SU-DHL-6 (cell line): ENCODE data around the gene LECT2.

Source experiments
- H2AFZ ChIP-seq: fragments of 200-600 bp; sonication (generic); 2 replicates; pipeline ENCODE4 v1.6.1; 2014; ENCODE audit warnings: low read depth, mild to moderate bottlenecking, moderate library complexity, mixed read lengths, antibody characterized with exemption, low read length; ENCODE audit not compliant: severe bottlenecking
- H3F3A ChIP-seq: fragments of 200-600 bp; shearing (Covaris generic); 2 replicates; pipeline ENCODE4 v1.6.0; 2016; ENCODE audit warnings: antibody characterized with exemption, mild to moderate bottlenecking; ENCODE audit not compliant: insufficient read depth
- H3K27ac ChIP-seq: fragments of 200-600 bp; sonication (generic); 2 replicates; pipeline ENCODE4 v1.5.1; 2016; ENCODE audit warnings: low read depth, mild to moderate bottlenecking, low read length, moderate library complexity, mixed read lengths
- H3K27me3 ChIP-seq: fragments of 200-600 bp; sonication (generic), shearing (Covaris generic); 2 replicates; pipeline ENCODE4 v1.6.0; 2014; ENCODE audit warnings: mild to moderate bottlenecking, low read length
- H3K36me3 ChIP-seq: fragments of 200-600 bp; sonication (generic); 2 replicates; pipeline ENCODE4 v1.6.1; 2014; ENCODE audit warnings: mild to moderate bottlenecking, low read length, mixed read lengths
- H3K4me2 ChIP-seq: fragments of 300-600, 200-600 bp; shearing (Covaris generic), sonication (generic); 2 replicates; pipeline ENCODE4 v1.6.0; 2014; ENCODE audit warnings: low read length, low read depth, mild to moderate bottlenecking; ENCODE audit not compliant: poor library complexity, severe bottlenecking
- H3K4me3 ChIP-seq: fragments of 200-600 bp; sonication (generic); 2 replicates; pipeline ENCODE4 v1.5.1; 2014; ENCODE audit warnings: antibody characterized with exemption, low read length, mild to moderate bottlenecking, mixed read lengths; ENCODE audit not compliant: insufficient read depth, poor library complexity, severe bottlenecking
- H3K79me2 ChIP-seq: fragments of 200-600 bp; sonication (generic); 2 replicates; pipeline ENCODE4 v1.6.1; 2014; ENCODE audit warnings: mild to moderate bottlenecking, low read length, moderate library complexity; ENCODE audit not compliant: insufficient read depth
- H3K9ac ChIP-seq: fragments of 200-600 bp; sonication (generic); 2 replicates; pipeline ENCODE4 v1.7.0; 2014; ENCODE audit warnings: mild to moderate bottlenecking, low read length
- H3K9me2 ChIP-seq: fragments of 200-600 bp; sonication (generic); replicated peaks from 2 replicates; pipeline ENCODE4 v1.6.1; 2014; ENCODE audit warnings: low read length; ENCODE audit not compliant: insufficient read depth
- H3K9me3 ChIP-seq: fragments of 200-600 bp; sonication (generic); 2 replicates; pipeline ENCODE4 v1.6.1; 2014; ENCODE audit warnings: low read length, mixed read lengths; ENCODE audit not compliant: insufficient read depth
- H4K20me1 ChIP-seq: fragments of 200-600 bp; sonication (generic); 2 replicates; pipeline ENCODE4 v1.6.1; 2014; ENCODE audit warnings: low read depth, mild to moderate bottlenecking, antibody characterized with exemption, low read length, moderate library complexity, mixed read lengths
- EZH2phosphoT487 ChIP-seq: fragments of 200-600 bp; sonication (generic), shearing (Covaris generic); conservative IDR thresholded peaks from 2 replicates; pipeline ENCODE4 v1.6.1; 2018; ENCODE audit warnings: mild to moderate bottlenecking, antibody characterized with exemption, low read length, moderate library complexity, mixed read lengths
- TF ChIP-seq, protein P1 (sequence below): fragments of 200-600 bp; sonication (generic); IDR thresholded peaks from one replicate; pipeline ENCODE4 v1.5.1; 2017; ENCODE audit warnings: antibody characterized with exemption, mild to moderate bottlenecking, low read length, moderate library complexity; ENCODE audit not compliant: insufficient read depth, poor library complexity, severe bottlenecking

LECT2 gene

DNA sequence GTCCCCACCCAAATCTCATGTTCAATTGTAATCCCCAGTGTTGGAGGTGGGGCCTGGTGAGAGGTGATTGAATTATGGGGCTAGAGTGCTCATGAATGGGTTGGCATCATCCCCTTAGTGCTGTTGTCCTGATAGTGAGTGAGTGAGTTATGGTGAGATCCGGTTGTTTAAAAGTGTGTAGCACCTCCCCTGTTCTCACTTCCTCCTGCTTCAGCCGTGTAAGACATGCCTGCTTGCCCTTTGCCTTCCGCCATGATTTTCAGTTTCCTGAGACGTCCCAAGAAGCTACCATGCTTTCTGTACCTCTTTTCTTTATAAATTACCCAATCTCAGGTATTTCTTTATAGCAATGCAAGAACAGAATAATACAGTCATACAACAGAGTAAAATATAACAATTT lies 742 bp upstream of the LECT2 start:
- TF ChIP-seq, protein P1, sequence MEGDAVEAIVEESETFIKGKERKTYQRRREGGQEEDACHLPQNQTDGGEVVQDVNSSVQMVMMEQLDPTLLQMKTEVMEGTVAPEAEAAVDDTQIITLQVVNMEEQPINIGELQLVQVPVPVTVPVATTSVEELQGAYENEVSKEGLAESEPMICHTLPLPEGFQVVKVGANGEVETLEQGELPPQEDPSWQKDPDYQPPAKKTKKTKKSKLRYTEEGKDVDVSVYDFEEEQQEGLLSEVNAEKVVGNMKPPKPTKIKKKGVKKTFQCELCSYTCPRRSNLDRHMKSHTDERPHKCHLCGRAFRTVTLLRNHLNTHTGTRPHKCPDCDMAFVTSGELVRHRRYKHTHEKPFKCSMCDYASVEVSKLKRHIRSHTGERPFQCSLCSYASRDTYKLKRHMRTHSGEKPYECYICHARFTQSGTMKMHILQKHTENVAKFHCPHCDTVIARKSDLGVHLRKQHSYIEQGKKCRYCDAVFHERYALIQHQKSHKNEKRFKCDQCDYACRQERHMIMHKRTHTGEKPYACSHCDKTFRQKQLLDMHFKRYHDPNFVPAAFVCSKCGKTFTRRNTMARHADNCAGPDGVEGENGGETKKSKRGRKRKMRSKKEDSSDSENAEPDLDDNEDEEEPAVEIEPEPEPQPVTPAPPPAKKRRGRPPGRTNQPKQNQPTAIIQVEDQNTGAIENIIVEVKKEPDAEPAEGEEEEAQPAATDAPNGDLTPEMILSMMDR = no peak
- no peak for TF ChIP-seq EZH2phosphoT487
- no peak overlapping the region for H3K4me2 ChIP-seq
- H3K9me2 ChIP-seq = no peaks in the 10 kb centered on the region
- no peaks in the 10 kb centered on the region for H3F3A ChIP-seq
- H4K20me1 ChIP-seq = no peaks in the 10 kb centered on the region
- no peak overlapping the region for H3K9ac ChIP-seq
- no peak overlapping the region for H3K4me3 ChIP-seq
- no peaks in the 10 kb centered on the region for H3K79me2 ChIP-seq
- H2AFZ ChIP-seq = no peak overlapping the region
- H3K36me3 ChIP-seq = no peaks in the 10 kb centered on the region
- H3K9me3 ChIP-seq = no peaks in the 10 kb centered on the region
- H3K27me3 ChIP-seq = no peaks in the 10 kb centered on the region
- no peak overlapping the region for H3K27ac ChIP-seq

DNA sequence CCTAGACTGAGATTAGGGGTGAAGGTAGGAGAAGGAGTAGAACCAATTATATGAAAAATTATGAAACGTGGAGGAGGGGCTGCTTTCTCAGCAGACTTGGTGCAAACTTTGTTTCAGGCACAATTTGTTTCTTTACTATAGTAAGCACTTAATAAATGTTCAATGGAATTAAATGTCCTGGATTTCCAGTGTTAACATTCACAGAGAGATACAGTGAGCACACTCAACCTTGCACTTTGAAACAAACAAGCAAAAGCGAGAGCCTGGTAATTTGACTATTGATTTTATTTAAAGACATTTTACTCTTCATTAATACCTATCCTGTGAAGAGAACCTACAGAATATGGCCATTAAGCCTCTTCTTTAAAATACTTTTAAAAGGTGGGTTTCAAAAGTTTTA lies 933 bp downstream of the LECT2 start:
- H4K20me1 ChIP-seq = no peaks in the 10 kb centered on the region
- no peak overlapping the region for H3K27ac ChIP-seq
- no peak overlapping the region for H3K4me2 ChIP-seq
- no peaks in the 10 kb centered on the region for H3K36me3 ChIP-seq
- no peaks in the 10 kb centered on the region for H3K9me2 ChIP-seq
- H3K9ac ChIP-seq = no peak overlapping the region
- no peaks in the 10 kb centered on the region for H3K79me2 ChIP-seq
- H2AFZ ChIP-seq = no peak overlapping the region
- H3K27me3 ChIP-seq = no peaks in the 10 kb centered on the region
- no peaks in the 10 kb centered on the region for H3K9me3 ChIP-seq
- TF ChIP-seq, protein P1 = no peak
- no peak for TF ChIP-seq EZH2phosphoT487
- H3K4me3 ChIP-seq = no peak overlapping the region
- no peaks in the 10 kb centered on the region for H3F3A ChIP-seq

DNA sequence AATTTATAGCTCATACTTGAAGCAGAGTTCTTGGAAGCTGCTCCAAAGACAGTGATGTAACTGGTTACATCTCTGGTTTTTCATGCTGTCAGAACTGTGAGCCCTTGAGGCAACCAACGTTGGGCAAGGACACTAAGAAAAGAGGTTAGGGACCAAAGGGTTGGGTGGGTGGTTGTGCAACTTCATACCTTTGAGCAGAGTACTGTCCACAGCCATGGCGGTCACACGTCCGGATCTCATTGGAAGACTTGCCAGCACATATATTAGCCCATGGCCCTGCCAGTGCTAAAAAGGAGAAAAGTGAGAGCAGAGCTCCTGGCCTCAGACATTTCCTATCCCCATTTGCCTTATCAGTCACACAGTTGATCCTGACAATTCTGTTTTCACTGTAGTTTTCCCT lies 2.1 kb downstream of the LECT2 start:
- Histone ChIP-seq H3K9me3 (no peaks in the 10 kb centered on the region), H2AFZ (no peak overlapping the region), H3K36me3 (no peaks in the 10 kb centered on the region), H3K4me2 (no peak overlapping the region), H3K27me3 (no peaks in the 10 kb centered on the region), H3K27ac (no peak overlapping the region), H3K9me2 (no peaks in the 10 kb centered on the region), H3K4me3 (no peak overlapping the region), H3K79me2 (no peaks in the 10 kb centered on the region), H3K9ac (no peak overlapping the region), H4K20me1 (no peaks in the 10 kb centered on the region), H3F3A (no peaks in the 10 kb centered on the region)
- TF ChIP-seq, protein P1 = no peak
- TF ChIP-seq EZH2phosphoT487 = no peak

DNA sequence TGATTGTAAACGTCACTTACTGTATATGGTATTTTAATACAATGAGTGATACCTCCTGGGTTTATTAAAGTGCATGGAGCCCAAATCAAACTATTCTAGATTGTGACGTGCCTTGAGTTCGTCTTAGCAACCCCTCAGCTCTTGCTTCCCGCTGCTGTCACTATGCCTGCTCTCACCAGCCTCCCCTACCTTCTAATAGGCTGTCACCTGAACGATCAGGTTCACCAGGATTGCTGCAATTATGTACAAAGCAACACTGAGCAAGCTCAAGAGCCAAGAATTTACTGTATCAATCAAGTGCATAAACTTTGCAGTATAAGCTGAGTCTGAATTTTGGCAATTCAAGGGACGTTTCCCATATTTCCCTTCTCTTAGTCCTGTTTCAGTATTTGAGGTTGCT lies 3.0 kb downstream of the LECT2 start:
- Histone ChIP-seq H3K9me3 (no peaks in the 10 kb centered on the region), H3K4me2 (no peak overlapping the region), H3K9me2 (no peaks in the 10 kb centered on the region), H3K4me3 (no peak overlapping the region), H2AFZ (no peak overlapping the region), H3K27ac (no peak overlapping the region), H3K27me3 (no peaks in the 10 kb centered on the region), H3K79me2 (no peaks in the 10 kb centered on the region), H3K36me3 (no peaks in the 10 kb centered on the region), H4K20me1 (no peaks in the 10 kb centered on the region), H3K9ac (no peak overlapping the region), H3F3A (no peaks in the 10 kb centered on the region)
- no peak for TF ChIP-seq EZH2phosphoT487
- TF ChIP-seq, protein P1 = no peak
